ENCODE results near the gene NOXO1.

Gene NOXO1

DNA sequence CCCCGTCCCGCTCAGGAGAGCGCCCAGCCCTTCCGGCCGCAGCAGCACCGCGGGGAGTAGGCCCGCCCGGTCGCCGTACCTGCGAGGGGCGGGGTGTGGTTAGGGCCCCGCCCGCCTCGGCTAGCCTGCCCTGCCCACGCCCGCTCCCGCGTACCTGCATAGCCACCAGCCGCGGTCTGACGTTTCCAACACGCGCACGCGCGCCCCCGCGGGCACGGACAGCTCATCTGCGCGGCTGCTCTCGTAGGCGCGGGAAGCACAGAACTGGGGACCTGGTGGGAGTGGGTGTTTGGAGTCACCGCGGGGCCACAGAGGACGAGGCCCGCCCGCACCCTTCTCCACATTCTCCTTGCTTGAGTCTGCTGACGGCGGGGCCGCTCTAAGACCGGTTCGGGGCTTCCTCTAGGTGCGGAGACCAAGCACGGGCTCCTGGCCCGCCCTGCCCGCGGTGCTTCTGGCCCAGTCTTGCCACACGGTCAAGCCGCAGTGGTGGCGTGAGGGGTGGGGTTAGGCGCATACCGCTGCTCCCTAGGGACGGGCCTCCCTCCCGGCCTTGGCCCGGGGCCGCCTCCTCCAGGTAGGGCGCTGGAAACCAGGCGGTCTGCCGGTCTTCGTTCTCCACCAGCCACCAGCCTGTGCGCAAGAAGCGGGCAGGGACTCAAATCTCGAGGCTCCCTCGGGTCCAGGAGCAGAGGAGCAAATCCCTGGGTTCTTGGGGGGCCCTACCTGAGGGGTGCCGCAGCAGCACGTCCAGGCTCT, 1.8 kb downstream of the NOXO1 start:
- no peak for DNase-seq (ENCODE audit: low read depth)

DNA sequence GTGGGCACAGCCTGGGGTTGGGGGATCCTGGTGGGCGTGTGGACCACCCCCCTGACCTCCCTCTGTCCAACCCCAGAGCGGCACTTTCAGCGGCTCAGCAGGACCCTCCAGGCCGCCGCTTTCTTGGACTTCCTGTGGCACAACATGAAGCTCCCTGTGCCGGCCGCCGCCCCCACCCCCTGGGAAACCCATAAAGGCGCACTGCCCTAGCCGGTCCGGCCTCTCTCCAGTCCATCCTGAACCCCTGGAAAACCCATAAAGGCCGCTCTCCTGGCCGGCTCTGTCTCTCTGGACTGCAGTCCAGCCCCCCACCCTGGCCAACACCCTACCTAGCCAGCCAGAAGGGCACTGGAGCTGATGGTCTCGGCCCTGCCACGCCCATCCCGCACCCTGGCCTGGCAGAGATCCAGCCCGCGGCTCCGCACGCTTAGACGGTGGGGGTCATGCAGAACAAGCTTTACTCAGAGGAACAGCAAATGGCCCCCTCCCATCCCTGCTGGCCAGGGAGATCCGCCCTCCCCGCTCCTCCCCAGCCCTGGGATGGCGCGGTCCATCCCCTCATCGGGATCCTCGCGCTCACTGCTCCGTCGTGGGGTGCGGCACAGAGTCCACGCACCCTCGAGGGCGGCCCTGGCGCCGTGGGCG, 2.7 kb downstream of the NOXO1 start:
- no peak for DNase-seq (ENCODE audit: low read depth)

DNA sequence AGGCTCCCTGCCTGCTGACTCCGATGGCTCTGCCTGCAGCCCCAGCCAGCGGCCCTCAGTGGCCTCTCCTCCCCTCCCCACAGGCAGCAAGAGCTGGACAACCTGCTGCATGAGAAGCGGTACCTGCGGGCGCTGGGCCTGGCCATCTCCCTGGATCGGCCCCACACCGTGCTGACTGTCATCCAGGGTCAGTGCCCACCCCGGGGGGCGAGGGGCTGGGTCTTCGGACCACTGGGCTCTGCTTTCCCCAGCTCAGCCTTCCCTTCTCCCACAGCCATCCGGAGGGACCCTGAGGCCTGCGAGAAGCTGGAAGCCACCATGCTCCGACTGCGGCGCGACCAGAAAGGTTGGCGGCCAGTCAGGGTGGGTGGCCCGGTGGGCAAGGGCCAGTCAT, 3.4 kb downstream of the NOXO1 start:
- DNase-seq (ENCODE audit: low read depth), result no peak

DNA sequence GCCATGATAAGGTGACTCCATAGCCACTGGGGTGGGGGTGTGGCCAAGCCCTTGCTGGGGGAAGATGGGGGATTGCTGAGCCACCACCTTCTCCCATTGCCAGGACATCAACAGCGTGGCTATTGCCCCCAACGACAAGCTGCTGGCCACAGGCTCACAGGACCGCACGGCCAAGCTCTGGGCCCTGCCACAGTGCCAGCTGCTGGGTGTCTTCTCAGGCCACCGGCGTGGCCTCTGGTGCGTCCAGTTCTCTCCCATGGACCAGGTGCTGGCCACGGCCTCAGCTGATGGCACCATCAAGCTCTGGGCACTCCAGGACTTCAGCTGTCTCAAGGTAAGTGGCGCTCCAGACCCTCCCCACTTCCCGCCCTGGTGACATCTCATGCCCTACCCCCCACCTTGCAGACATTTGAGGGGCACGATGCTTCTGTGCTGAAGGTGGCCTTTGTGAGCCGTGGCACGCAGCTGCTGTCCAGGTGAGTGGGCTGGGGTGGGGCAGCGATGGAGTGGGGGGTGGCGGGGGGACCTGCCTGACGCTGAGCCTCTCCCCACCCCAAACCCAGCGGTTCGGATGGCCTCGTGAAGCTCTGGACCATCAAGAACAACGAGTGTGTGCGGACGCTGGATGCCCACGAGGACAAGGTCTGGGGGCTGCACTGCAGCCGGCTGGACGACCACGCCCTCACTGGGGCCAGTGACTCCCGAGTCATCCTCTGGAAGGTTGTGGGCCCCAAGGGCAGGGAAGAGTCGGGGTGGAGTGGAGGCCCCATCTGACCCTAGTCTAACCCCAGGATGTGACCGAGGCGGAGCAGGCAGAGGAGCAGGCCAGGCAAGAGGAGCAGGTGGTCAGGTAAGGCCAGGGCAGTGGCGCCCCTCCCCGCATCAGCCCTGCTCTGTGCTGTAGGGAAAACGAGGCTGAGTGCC, 4.1 kb downstream of the NOXO1 start:
- no peak for DNase-seq (ENCODE audit: low read depth)

DNA sequence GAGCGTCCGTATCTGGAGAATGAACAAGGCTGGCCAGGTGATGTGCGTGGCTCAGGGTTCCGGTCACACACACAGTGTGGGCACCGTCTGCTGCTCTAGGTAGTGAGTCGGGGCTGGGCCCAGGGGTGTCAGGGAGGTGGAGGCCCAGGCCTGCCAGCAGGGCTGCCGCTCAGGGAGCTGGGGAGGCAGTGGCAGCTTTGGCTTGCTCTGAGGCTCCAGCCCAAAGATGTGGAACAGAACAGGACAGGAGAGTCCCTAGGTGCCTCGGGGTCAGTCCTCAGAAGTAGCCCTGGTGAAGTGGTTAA, 5.1 kb downstream of the NOXO1 start:
- no peak for DNase-seq (ENCODE audit: low read depth)

DNA sequence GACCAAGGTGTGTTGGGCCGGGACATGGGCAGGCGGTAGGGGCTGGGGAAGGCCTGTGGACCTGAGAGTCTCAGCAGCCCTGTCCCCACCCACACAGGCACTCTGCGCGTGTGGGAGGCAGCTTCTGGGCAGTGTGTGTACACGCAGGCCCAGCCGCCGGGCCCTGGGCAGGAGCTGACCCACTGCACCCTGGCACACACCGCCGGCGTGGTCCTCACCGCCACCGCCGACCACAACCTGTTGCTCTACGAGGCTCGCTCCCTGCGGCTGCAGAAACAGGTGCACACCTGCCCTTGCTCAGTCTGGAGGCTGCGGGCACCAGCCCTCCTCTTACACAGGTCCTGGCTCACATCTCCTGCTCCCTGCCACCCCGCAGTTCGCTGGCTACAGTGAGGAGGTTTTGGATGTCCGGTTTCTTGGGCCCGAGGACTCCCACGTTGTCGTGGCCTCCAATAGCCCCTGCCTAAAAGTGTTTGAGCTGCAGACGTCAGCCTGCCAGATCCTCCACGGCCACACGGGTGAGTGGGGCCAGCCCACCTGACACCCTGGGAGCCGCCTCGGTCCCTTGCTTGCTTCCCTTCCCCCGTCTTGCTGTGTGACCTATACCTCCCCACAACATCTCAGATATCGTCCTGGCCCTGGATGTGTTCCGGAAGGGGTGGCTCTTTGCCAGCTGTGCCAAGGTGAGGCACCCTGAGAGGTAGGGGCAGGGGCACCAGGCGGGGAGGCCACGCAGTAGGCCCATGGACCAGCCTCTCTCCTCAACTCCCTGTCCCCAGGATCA, 5.6 kb downstream of the NOXO1 start:
- no peak for DNase-seq (ENCODE audit: low read depth)

DNA sequence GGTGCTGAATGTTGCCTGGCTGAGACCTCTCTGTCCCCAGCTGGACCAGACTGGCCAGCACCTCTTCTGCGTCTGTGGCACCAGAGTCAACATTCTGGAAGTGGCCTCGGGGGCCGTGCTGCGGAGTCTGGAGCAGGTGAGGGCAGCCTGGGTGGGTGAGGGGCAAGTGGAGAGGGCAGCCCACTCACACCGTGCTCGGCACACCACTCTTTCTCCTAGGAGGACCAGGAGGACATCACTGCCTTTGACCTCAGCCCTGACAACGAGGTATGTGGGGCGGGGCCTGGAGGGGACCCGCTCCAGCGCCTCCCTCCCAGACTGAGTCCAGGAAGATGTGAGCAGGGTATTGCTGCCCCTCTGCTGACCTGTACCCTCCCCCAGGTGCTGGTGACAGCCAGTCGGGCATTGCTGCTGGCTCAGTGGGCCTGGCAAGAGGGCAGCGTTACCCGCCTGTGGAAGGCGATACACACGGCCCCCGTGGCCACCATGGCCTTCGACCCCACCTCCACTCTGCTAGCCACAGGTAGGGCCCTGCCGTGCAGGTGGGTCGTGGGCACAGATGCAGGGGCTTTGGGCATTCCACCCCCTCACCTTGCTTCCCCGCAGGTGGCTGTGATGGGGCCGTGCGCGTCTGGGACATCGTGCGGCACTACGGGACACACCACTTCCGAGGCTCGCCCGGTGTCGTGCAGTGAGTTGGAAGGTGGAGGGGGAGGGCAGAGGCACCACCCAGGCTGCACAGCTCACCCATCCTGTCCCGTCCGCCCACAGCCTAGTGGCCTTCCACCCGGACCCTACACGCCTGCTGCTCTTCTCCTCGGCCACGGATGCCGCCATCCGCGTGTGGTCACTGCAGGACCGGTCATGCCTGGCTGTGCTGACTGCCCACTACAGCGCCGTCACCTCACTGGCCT, 6.9 kb downstream of the NOXO1 start:
- DNase-seq (ENCODE audit: low read depth), result no peak

DNA sequence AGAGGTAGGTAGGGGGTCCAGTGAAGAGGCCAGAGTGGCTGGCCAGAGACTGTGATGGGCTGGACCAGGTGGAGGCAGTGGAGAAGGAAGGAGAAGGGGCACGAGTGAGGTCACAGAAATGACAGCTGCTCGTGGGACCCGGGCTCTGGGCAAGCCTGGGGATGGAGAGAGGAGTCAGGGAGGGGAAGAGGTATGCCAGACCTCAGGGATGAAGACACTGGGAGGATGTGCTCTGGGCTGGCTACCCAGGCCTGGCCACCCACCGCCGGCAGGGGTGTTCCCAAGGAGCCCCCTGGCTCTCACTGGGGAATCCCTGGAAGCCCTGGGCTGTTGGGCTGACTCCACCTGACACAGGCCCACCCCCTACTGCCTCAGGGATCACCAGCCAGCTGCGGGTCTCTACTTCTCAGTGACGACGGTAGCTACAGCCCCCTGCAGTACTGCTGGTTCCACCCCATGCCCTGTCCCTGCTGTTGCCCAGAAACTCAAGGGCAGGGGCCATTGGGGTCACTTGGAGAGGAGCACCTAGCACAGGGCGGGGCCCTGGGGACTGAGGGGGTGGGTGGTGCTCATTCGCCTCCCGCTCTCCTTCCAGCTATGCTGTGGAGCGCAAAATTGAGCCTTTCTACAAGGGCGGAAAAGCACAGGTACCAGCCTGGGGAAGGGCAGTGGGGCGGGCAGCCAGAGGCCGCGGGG, 7.7 kb downstream of the NOXO1 start:
- DNase-seq (ENCODE audit: low read depth), result no peak

DNA sequence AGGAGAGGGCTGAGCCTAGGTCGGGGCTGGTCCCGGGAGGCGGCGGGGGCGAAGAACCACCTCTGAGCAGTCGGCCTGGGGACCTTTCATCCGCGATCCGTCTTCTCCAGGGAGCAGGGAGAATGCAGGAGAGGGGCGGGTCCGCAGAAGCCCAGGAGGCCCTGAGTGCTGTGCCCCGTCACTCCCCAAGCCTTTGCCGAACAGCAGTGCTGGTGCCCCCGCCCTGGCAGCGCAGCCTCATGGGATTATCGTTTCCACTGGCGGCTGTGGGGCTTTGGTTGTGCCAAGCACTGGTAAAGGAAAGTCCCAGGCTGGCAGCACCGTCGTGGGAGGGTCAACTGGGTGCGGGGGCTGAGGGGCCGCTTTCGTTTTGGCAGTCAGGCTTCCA, 8.8 kb downstream of the NOXO1 start:
- no peak for DNase-seq (ENCODE audit: low read depth)

DNA sequence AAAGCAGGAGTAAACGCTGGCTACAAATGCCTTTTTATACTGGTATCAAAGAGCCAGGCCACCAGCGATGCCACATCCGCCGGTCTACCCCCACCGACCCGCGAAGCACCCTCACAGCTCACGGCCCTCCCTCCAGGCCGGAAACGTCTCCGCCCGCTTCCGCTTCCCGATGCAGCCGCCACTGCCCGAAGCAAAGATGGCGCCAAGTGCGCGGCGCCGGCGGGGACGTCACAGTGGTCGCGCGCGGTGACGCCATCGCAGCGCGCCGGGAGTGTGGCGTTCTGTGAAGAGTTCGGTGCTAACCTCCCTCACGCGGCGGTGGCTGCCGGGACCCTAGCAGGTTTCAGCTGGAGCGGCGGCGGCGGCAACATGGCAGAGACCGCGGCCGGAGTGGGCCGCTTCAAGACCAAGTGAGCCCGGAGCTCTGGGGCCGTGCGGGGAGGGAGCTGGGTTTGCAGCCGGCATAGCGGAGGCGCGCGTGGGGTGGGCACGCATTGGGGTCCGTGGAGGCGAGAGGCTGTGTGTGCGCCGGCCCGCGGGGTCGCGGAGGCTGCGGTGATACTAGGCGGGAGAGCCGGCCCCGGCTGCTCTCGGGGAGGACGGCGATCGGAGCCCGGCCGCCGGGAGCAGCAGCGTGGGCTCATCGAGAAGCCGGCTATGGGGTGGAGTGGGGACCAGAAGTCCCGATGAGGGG, 9.3 kb downstream of the NOXO1 start, which contains the start of gene TBL3:
TBL3 (plus strand) TSS at position 258 of the 694 bp plus-strand sequence; CDS start at position 370, 112 bp downstream.
- peak; percentile 85 for DNase-seq (ENCODE audit: low read depth)

DNA sequence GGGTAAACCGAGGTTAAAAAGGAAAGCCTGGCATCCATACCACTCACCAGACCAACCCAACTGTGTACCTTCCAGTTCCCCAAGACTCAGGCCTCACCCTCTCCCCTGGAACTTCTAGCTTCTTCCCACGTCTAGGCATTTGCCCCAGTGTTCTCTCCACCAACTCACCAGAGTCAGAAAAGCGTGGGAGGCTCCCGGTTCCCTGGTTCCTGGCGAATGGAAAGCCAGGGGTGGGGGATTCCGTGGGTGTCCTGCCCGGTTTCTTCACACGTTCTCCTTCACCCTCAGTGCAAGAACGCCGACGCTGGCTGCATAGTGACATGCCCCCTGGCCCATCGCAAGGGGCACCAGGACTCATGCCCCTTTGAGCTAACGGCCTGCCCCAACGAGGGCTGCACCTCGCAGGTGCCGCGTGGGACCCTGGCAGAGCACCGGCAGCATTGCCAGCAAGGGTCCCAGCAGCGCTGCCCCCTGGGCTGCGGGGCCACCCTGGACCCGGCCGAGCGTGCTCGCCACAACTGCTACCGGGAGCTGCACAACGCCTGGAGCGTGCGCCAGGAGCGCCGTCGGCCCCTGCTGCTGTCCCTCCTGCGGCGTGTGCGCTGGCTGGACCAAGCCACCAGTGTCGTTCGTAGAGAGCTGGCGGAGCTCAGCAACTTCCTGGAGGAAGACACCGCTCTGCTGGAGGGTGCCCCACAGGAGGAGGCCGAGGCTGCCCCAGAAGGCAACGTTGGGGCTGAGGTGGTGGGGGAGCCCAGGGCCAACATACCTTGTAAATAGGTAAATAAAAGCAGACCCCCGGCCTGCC, 12.9 kb downstream of the NOXO1 start:
- DNase-seq (ENCODE audit: low read depth), result no peak

DNA sequence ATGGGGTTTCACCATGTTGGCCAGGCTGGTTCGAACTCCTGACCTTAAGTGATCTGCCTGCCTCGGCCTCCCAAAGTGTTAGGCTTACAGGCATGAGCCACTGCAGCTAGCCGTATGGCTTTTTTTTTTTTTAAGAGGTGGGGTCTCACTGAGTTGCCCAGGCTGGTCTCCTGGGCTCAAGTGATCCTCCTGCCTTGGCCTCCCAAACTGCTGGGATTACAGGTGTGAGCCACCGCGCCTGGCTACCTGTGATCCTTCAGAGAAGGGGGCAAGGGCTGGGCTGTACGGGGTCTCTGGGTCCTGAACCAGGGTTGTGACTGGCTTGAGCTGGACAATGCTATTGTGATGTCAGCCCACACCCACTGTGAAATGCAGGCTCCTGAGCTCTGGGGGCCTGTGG, 14.8 kb downstream of the NOXO1 start, which contains the start of gene RNF151:
RNF151 (plus strand) TSS at position 397 of the 400 bp plus-strand sequence. CDS start 26 bp downstream, outside the sequence.
- no peak for DNase-seq (ENCODE audit: low read depth)

DNA sequence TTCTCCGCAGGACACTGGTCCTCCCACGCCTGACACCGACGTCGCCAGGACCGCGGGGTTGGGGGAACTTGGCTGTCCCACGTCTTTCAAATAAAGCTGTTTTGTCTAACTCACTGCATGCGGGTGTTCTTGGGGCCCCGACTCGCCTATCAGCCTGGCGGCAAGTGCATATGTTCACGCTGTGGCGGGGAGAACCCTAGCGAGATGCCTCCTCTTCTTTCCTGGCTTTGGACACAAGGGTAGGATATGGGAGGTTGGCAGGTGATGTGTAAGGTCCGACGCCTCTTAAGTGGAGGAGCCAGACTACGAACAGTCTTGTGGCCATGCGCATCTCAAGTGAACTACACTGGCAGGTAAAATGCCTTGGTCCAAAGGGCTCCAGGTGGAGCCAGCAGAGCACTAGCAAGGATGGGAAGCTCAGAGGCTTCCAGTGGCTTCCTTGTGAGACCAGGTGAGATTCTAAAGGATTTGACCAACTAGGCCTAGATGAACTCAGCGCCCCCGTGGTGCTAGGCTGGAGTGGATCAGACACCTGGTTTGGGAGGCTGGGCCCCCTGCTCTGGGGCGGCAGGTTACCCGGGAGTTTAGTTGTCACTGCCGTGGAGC, 15.8 kb downstream of the NOXO1 start:
- no peak for DNase-seq (ENCODE audit: low read depth)

DNA sequence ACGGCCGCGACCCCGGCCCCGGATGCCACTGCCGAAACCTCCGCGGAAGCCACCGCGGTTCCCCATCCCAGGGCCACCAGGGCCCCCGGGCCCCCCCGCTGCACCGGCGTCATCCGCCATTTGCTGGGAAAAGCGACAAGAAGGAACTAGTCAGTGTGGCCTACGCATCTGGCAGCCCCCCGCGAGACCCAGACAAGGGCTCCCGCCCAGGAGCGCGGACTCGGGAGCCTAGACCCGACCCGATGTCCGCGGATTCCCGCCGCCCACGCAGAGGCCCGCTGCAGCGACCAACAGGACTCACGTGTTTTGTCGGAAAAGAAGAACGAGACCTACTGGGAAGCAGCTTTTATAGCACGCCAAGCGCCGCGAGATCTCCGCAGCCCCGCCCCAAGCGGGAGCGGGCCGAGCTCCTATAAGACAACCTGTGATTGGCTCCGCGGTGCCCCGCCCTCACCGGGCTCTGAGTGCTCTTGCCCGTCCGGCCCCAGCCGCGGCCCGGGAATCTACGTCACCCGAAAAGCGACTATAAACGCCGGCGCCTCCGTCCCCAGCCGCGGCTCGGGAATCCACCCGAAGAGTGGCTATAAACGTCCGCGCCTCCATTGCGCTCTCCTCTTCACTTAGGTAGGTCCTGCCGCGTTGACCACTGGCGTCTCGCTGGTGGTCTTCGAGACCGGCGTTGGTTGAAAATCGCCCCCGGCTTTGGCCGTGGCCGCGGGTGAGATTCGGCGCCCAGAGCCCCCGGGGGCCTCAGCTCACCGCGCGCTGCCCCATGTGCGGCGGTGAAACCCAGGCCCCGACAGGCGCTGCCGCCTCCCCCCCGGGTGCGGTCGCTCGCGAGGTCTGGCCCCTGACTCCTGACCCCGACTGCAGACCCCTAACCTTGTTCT, 16.5 kb downstream of the NOXO1 start, which contains the start of gene RPS2:
RPS2 (minus strand) TSS at position 321 of the 890 bp plus-strand sequence; CDS start at position 120, 201 bp downstream.
- DNase-seq (ENCODE audit: low read depth), result peak; percentile 97

DNA sequence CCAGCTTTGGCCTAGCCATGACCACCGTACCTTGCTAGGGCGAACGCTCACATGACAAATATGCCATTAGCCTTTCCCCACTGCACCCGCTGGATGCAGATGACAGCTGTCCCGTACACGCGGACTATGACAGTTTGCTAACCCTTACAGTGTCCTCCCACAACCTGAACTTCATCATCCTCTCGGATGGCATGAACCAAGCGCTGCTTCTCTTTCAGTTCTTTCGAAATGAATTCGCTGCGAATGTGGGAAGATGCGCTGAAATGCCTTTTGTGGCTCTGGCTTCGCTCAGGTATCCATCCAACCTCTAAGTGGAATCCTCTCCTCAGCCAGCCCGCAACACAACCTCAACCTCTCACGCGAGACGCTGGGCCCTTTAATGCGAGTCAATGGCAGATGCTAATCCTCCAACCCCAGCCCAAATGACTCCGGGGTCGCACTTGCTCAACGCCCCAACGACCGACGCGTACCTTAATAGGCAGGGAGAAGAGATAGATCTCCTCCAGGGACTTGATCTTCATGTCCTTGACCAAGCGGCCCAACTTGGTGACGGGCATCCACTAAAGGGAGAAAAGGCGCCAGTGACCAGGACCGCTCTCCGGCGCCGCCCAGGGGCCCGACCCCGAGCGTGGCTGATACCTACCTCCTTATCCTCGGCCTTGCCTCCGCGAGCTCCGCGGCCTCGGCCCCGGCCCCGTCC, 17.3 kb downstream of the NOXO1 start:
- DNase-seq (ENCODE audit: low read depth), result no peak

All from stromal cell of bone marrow (primary cell).